ENCODE results near the gene DHX16. TPM values are rescaled to one million over a fixed set of nuclear protein-coding genes. Genes with fewer than 3 reads are reported as not detected.
A peak's percentile ranks its signal among the peaks of the same experiment; 100 is the strongest.

DHX16 gene
- total and polyA plus RNA-seq, 9 of the 15 experiments (the other 6 are each of a cell fraction or from before 2014, with no cell fraction given): 14.6 to 66.1 (median 47.5) TPM

GRCh38 chr6:30615958-30616810 is 56.6 kb downstream of the DHX16 start (continued):
- TF ChIP-seq, protein P1, sequence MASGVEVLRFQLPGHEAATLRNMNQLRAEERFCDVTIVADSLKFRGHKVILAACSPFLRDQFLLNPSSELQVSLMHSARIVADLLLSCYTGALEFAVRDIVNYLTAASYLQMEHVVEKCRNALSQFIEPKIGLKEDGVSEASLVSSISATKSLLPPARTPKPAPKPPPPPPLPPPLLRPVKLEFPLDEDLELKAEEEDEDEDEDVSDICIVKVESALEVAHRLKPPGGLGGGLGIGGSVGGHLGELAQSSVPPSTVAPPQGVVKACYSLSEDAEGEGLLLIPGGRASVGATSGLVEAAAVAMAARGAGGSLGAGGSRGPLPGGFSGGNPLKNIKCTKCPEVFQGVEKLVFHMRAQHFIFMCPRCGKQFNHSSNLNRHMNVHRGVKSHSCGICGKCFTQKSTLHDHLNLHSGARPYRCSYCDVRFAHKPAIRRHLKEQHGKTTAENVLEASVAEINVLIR (CRISPR knock-in tag; IDR thresholded peaks at IDR 0.05): peak; percentile 10; the same call in 1 of the 2 replicates
- TF ChIP-seq SIRT6 (IDR thresholded peaks at IDR 0.05; ENCODE audit: low read depth, low read length): peak; percentile 39
- TF ChIP-seq, protein P2, sequence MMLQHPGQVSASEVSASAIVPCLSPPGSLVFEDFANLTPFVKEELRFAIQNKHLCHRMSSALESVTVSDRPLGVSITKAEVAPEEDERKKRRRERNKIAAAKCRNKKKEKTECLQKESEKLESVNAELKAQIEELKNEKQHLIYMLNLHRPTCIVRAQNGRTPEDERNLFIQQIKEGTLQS (IDR thresholded peaks at IDR 0.05): no peak
- TF ChIP-seq, protein P2 (CRISPR knock-in tag; conservative IDR thresholded peaks at IDR 0.05): peak; percentile 90
- TF ChIP-seq ZNF644 (tag; IDR thresholded peaks at IDR 0.05; ENCODE audit: low read depth): peak; percentile 31; the same call in 1 of the 2 replicates
- TF ChIP-seq PCBP1 (IDR thresholded peaks at IDR 0.05; ENCODE audit: low read depth, low read length, poor library complexity, severe bottlenecking): no peak
- no peak for TF ChIP-seq ADNP (tag; IDR thresholded peaks at IDR 0.05)
- no peak for TF ChIP-seq TBP (optimal IDR thresholded peaks at IDR 0.05; ENCODE audit: low read depth, low read length)
- peak; percentile 68; the same call in 1 of the 2 replicates for TF ChIP-seq NR2F6 (CRISPR knock-in tag; IDR thresholded peaks at IDR 0.05)
- no peak for TF ChIP-seq ZFP36 (IDR thresholded peaks at IDR 0.05; ENCODE audit: low read depth, low read length, partially characterized antibody)
- TF ChIP-seq GMEB1 (CRISPR knock-in tag; IDR thresholded peaks at IDR 0.05): no peak
- no peak for TF ChIP-seq KLF10 (CRISPR knock-in tag; IDR thresholded peaks at IDR 0.05)
- TF ChIP-seq ESRRA (IDR thresholded peaks at IDR 0.05; ENCODE audit: borderline replicate concordance, low read depth): no peak
- TF ChIP-seq CHD2 (IDR thresholded peaks at IDR 0.05; ENCODE audit: low read depth, low read length): peak; percentile 38; the same call in 1 of the 2 replicates
- TF ChIP-seq PML (IDR thresholded peaks at IDR 0.05; ENCODE audit: low read length): peak; percentile 66; the same call in 1 of the 2 replicates
- TF ChIP-seq, protein P3, sequence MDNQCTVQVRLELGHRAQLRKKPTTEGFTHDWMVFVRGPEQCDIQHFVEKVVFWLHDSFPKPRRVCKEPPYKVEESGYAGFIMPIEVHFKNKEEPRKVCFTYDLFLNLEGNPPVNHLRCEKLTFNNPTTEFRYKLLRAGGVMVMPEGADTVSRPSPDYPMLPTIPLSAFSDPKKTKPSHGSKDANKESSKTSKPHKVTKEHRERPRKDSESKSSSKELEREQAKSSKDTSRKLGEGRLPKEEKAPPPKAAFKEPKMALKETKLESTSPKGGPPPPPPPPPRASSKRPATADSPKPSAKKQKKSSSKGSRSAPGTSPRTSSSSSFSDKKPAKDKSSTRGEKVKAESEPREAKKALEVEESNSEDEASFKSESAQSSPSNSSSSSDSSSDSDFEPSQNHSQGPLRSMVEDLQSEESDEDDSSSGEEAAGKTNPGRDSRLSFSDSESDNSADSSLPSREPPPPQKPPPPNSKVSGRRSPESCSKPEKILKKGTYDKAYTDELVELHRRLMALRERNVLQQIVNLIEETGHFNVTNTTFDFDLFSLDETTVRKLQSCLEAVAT (IDR thresholded peaks at IDR 0.05): peak in 1 of 2 experiments; percentile 57; a peak in 3 of 4 replicates
- TF ChIP-seq TAF1 (IDR thresholded peaks at IDR 0.05; ENCODE audit: control insufficient read depth, extremely low read depth, insufficient read depth, low read length, severe bottlenecking): peak; percentile 33
- peak; percentile 97 for TF ChIP-seq FOXK1 (CRISPR knock-in tag; IDR thresholded peaks at IDR 0.05; ENCODE audit: borderline replicate concordance)
- peak; percentile 20; the same call in 1 of the 2 replicates for TF ChIP-seq FOXP1 (CRISPR knock-in tag; IDR thresholded peaks at IDR 0.05)
- TF ChIP-seq, protein P4, sequence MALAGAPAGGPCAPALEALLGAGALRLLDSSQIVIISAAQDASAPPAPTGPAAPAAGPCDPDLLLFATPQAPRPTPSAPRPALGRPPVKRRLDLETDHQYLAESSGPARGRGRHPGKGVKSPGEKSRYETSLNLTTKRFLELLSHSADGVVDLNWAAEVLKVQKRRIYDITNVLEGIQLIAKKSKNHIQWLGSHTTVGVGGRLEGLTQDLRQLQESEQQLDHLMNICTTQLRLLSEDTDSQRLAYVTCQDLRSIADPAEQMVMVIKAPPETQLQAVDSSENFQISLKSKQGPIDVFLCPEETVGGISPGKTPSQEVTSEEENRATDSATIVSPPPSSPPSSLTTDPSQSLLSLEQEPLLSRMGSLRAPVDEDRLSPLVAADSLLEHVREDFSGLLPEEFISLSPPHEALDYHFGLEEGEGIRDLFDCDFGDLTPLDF (CRISPR knock-in tag; IDR thresholded peaks at IDR 0.05): 0 out of 2 replicates have a peak, but pooled peaks have one; percentile 47
- TF ChIP-seq STAT5B (CRISPR knock-in tag; IDR thresholded peaks at IDR 0.05): no peak

All from K562 (cell line).